AG20443 (cell line): ENCODE results near the gene KLK2.
"Not testable (repeated sequence)": the region's sequence is repeated elsewhere in the genome, so short reads cannot be mapped to it uniquely, and the experiment has no call there.

Experiments
- DNase-seq: peaks from one replicate; pipeline ENCODE4 v3.0.0; 2012; ENCODE audit warnings: low spot score, mixed read lengths

Gene KLK2

GRCh38 chr19:50894478-50895356 lies 21.5 kb downstream of the KLK2 start:
- no peak for DNase-seq

GRCh38 chr19:50896089-50896590 lies 22.9 kb downstream of the KLK2 start:
- not testable (repeated sequence) for DNase-seq

GRCh38 chr19:50896591-50897190 lies 23.5 kb downstream of the KLK2 start:
- DNase-seq, result no peak

DNA sequence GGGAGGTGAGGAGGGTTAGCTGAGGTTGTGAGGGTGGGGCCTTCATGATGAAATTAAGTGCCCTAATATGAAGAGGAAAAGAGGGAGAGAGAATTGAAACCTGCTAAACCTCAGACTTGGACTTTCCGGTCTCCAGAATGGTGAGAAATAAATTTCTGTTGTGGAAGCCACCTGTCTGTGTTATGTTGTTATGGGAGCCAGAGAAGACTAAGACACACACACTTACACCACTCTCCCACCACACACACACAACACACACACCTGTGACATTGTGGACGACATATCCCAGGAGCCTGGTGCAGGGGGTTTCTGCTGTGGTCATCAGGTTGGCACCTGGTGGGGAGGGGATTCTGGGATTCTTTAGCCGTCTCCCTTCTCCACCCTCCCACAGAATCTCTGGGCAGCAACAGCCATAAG lies 24.0 kb downstream of the KLK2 start:
- DNase-seq, result no peak

- no peak for DNase-seq
Observed at GRCh38 chr19:50897612-50898011, 24.4 kb downstream of the KLK2 start.

GRCh38 chr19:50898018-50898417 lies 24.8 kb downstream of the KLK2 start:
- DNase-seq, result no peak

- no peak for DNase-seq
Observed at GRCh38 chr19:50899569-50899968, 26.3 kb downstream of the KLK2 start.

GRCh38 chr19:50902640-50903039 lies 29.4 kb downstream of the KLK2 start:
- no peak for DNase-seq

- DNase-seq, result no peak
Observed at GRCh38 chr19:50906217-50906616, 33.0 kb downstream of the KLK2 start.

DNA sequence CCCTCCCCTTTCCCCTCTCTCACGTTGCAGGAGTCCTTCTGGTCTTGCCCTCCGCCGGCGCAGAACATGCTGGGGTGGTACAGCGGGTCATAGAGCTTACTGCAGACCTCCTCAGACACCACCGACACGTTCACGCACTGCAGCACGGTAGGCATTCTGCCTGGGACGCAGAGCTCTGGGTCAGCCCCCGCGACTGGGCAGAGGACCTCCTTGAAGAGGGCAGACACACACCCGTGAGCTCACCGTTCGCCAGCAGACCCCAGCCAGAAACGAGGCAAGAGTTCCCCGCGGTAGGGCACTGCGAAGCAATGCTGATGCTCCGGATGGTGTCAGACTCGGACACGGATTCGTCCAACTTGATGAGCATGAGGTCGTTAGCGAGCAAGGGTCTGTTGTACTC lies 35.1 kb downstream of the KLK2 start:
- no peak for DNase-seq

DNA sequence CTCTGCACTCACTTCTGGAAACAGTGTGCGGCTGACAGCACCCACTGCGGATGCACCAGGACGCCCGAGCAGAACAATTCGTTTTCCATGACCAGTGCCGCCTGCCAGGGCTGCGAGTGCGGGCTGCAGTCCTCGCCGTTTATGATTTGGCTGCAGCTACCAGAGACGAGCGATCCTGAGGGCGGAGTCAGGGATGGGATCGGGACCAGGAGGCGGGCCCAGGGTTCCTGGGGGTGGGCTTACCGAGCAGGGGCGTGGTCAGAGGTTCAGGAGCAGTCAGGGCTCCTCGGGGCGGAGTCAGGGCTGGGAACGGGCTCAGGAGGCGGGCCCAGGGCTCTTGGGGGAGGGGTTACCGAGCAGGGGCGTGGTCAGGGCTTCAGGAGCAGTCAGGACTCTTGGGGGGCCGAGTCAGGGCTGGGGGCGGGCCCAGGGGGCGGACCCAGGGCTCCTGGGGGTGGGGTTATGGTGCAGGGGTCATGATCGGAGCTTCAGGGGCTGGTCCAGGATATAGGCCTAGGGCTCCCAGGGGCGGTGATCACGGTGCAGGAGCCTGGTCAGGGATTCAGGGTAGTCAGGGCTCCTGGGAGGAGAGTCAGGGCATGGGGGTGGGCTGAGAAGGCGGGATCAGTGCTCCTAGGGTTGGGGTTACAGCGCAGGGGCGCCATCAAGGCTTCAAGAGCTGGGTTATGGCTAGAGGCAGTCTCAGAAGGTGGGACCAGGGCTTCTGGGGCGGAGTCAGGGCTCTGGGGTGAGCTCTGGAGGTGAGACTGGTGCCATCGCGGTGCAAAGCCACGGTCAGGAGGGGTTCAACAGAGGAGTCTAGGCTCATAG lies 36.2 kb downstream of the KLK2 start:
- peak; percentile 47 for DNase-seq

DNA sequence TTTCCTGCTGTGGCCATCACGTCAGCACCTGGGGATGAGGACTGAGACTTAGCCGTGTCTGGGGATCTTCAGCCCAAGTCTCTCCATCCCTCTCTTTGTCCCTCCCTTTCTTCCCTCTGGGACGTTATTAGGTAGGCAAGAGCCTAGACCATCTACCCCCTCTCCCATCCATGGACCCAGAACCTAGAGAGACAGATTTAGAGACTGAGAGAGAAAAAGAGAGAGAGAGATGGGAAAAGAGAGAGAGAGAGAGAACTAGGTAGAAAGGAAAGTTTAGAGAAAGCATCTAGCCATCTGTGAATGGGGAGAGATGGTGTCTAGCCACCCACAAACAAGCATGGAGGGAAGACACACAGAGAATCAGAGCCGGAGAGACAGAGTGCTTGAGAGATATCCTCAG lies 37.5 kb downstream of the KLK2 start:
- no peak for DNase-seq

GRCh38 chr19:50911206-50912101 lies 38.2 kb downstream of the KLK2 start, which contains the start of gene KLK4:
Gene KLK4 (minus strand): TSS chr19:50911395. CDS start chr19:50910738, 657 bp downstream.
- DNase-seq, result no peak

GRCh38 chr19:50912102-50912599 lies 38.9 kb downstream of the KLK2 start:
- no peak for DNase-seq

DNA sequence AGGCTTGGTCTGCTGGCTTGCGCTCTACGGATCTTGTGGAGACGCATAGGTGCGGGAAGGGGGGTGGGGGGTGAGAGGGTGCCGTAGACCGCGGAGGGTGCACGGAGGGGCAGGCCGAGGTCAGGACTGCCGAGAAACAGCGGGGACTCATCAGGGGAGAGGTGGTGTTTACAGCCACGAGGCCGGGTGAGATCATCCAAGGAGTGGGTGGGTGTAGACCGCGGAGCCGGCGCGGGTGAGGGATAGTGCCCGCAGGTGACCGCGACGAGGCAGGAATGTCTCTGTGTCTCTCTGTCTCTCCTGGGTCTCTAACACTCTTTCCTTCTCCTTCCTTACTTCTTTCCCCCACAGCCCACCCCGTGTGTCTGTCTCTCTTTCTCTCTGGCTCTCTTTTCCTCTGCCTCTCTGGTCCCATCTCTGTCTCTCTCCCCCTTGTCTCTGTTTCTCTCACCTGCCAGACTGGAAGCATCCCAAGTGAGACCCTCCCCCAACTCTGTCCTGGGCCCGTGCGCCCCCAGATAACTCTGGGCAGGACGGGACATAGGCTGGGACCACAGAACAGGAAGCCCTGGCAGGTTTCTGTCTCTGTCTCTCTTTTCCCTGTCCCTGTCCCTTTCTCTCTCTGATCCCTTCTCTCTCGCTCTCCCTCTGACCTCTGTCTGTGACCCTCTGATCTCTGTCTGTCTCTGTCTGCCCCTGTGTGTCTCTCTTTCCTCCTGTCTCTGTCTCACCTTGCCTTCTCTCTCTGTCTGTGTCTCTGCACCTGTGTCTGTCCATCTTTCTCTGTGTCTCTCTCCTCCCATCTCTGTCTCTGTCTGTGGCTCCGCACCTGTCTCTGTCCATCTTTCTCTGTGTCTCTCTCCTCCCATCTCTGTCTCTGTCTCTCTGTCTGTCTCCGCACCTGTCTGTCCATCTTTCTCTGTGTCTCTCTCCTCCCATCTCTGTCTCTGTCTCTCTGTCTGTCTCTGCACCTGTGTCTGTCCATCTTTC lies 39.8 kb downstream of the KLK2 start:
- no peak for DNase-seq

GRCh38 chr19:50916069-50916468 lies 42.8 kb downstream of the KLK2 start:
- DNase-seq, result no peak

DNA sequence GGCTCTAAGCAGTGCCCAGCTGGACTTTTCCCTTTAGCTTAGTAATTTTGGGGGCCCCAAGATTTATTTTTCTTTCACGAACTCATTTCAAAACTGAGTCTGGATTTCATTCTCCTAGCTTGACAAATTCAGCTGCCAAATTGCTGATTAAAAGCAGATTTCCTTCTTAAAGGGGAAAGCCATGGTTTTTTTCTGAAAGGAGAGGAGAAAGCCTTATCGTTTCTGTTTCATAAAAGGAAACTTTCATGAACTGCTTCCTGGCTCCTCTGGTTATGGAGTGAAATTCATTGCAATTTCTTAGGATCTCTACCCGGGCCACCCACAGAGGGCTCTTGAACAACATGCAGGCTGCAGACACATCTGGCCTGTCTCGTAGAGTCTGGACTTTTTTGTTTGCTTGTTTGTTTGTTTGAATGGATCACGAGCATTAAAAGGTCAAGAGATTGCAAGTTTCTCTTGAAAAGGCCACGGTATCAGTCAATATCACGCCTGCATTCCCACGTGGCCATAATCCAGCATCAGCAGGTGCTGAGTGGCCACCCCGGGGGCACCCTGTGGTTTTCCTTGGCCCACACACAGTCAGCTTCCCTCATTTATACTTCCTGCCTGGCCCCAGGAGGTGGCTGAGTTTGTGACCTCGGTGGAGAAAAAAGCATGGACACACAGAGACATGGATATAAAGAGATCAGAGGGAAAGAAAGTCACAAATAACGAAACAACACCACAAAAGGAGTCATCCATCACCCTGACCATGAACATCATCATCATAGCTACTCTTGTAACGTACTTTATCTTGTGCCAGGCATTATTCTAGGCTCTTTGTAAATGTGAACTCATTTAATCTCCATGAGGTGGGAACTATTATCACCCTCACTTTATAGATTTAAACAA lies 48.4 kb downstream of the KLK2 start:
- DNase-seq, result no peak

- DNase-seq, result peak; percentile 91
Observed at GRCh38 chr19:50922317-50922853, 49.1 kb downstream of the KLK2 start.

- no peak for DNase-seq
Observed at GRCh38 chr19:50924586-50924985, 51.3 kb downstream of the KLK2 start.
